DOHH2 (cell line): ENCODE measurements around the gene DEFB124.

Experiments
- H3F3A ChIP-seq: fragments of 200-600 bp; sonication (generic), shearing (Covaris generic); 2 replicates; pipeline ENCODE4 v1.6.0; 2016; ENCODE audit warnings: antibody characterized with exemption, mild to moderate bottlenecking; ENCODE audit not compliant: control insufficient read depth, insufficient read depth
- H3K27ac ChIP-seq: fragments of 200-600 bp; sonication (generic); 2 replicates; pipeline ENCODE4 v1.5.1; 2014; ENCODE audit warnings: low read depth, mild to moderate bottlenecking, low read length, moderate library complexity
- H3K27me3 ChIP-seq: fragments of 200-600 bp; sonication (generic); 2 replicates; pipeline ENCODE4 v1.6.1; 2014; ENCODE audit warnings: mild to moderate bottlenecking, low read length, mixed read lengths; ENCODE audit not compliant: control insufficient read depth
- H3K36me3 ChIP-seq: fragments of 200-600 bp; sonication (generic); 2 replicates; pipeline ENCODE4 v1.6.1; 2014; ENCODE audit warnings: mild to moderate bottlenecking, low read length, moderate library complexity, mixed read lengths; ENCODE audit not compliant: control insufficient read depth
- H3K4me1 ChIP-seq: fragments of 200-600 bp; sonication (generic); 2 replicates; pipeline ENCODE4 v1.6.1; 2014; ENCODE audit warnings: mild to moderate bottlenecking, low read length, mixed read lengths; ENCODE audit not compliant: control insufficient read depth
- H3K4me2 ChIP-seq: fragments of 200-600 bp; sonication (generic); 2 replicates; pipeline ENCODE4 v1.6.0; 2014; ENCODE audit warnings: mild to moderate bottlenecking, low read length, moderate library complexity
- H3K4me3 ChIP-seq: fragments of 200-600 bp; sonication (generic); 2 replicates; pipeline ENCODE4 v1.5.1; 2014; ENCODE audit warnings: mild to moderate bottlenecking, low read length, mixed read lengths
- H3K79me2 ChIP-seq: fragments of 200-600 bp; sonication (generic); 2 replicates; pipeline ENCODE4 v1.6.1; 2014; ENCODE audit warnings: mild to moderate bottlenecking, low read length, mixed read lengths; ENCODE audit not compliant: control insufficient read depth
- H3K9me2 ChIP-seq: fragments of 200-600 bp; sonication (generic); replicated peaks from 2 replicates; pipeline ENCODE4 v1.6.1; 2014; ENCODE audit warnings: mild to moderate bottlenecking, low read length, mixed read lengths; ENCODE audit not compliant: control insufficient read depth
- H3K9me3 ChIP-seq: fragments of 200-600 bp; sonication (generic); 2 replicates; pipeline ENCODE4 v1.6.1; 2014; ENCODE audit warnings: antibody characterized with exemption, low read length, mixed read lengths; ENCODE audit not compliant: control insufficient read depth, insufficient read depth
- H4K20me1 ChIP-seq: fragments of 200-600 bp; sonication (generic); 2 replicates; pipeline ENCODE4 v1.6.0; 2014; ENCODE audit warnings: low read depth, mild to moderate bottlenecking, antibody characterized with exemption, low read length, moderate library complexity; ENCODE audit not compliant: control insufficient read depth, insufficient read depth
- EZH2phosphoT487 ChIP-seq: fragments of 200-600 bp; sonication (generic); IDR thresholded peaks from 2 replicates; pipeline ENCODE4 v1.6.1; 2017; ENCODE audit warnings: borderline replicate concordance, mild to moderate bottlenecking, antibody characterized with exemption, low read length, moderate library complexity, mixed read lengths
- TF ChIP-seq, protein P1 (sequence below): fragments of 200-600 bp; sonication (generic); IDR thresholded peaks from one replicate; pipeline ENCODE4 v1.5.1; 2014; ENCODE audit warnings: antibody characterized with exemption, mild to moderate bottlenecking, low read depth, low read length; ENCODE audit not compliant: poor library complexity, severe bottlenecking

DEFB124 gene

DNA sequence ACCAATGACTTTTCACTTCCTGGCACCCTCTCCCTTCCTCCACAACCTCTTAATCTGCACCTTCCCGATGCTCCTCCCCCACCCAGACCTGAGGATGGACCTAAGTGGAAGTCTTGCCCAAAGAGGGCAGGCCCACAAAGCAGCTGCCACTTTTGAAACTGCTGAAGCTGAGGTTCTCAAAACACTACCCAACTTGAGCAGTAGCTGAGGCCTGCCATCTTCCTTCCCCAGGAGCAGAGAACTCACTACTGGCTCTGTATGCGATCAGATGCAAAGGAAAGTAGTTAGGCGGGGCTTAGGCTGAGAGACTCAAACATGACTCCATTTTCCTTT lies 40.8 kb upstream of the DEFB124 start:
- Histone ChIP-seq H3K27ac (no peak overlapping the region), H3K4me3 (peak overlapping the region; percentile 96), H3K36me3 (peaks cover 47% of the 10 kb centered on the region), H3K9me3 (no peaks in the 10 kb centered on the region), H3K4me1 (peaks cover 26% of the 10 kb centered on the region), H3K4me2 (peak overlapping the region; percentile 85), H3K27me3 (no peaks in the 10 kb centered on the region), H3K9me2 (no peaks in the 10 kb centered on the region), H3F3A (no peaks in the 10 kb centered on the region), H4K20me1 (0 out of 2 replicates have a peak, but pooled peaks cover 3% of the 10 kb centered on the region), H3K79me2 (peaks cover 64% of the 10 kb centered on the region)
- no peak for TF ChIP-seq EZH2phosphoT487
- TF ChIP-seq, protein P1, sequence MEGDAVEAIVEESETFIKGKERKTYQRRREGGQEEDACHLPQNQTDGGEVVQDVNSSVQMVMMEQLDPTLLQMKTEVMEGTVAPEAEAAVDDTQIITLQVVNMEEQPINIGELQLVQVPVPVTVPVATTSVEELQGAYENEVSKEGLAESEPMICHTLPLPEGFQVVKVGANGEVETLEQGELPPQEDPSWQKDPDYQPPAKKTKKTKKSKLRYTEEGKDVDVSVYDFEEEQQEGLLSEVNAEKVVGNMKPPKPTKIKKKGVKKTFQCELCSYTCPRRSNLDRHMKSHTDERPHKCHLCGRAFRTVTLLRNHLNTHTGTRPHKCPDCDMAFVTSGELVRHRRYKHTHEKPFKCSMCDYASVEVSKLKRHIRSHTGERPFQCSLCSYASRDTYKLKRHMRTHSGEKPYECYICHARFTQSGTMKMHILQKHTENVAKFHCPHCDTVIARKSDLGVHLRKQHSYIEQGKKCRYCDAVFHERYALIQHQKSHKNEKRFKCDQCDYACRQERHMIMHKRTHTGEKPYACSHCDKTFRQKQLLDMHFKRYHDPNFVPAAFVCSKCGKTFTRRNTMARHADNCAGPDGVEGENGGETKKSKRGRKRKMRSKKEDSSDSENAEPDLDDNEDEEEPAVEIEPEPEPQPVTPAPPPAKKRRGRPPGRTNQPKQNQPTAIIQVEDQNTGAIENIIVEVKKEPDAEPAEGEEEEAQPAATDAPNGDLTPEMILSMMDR, result no peak

GRCh38 chr20:31515072-31515774 lies 40.3 kb upstream of the DEFB124 start:
- Histone ChIP-seq H3K9me3 (no peaks in the 10 kb centered on the region), H3K27me3 (no peaks in the 10 kb centered on the region), H3K4me1 (peaks cover 26% of the 10 kb centered on the region), H3K79me2 (peaks cover 58% of the 10 kb centered on the region), H3K36me3 (peaks cover 43% of the 10 kb centered on the region), H3K27ac (no peak overlapping the region), H3K9me2 (no peaks in the 10 kb centered on the region), H4K20me1 (0 out of 2 replicates have a peak, but pooled peaks cover 3% of the 10 kb centered on the region), H3K4me3 (peak overlapping the region; percentile 96), H3F3A (no peaks in the 10 kb centered on the region), H3K4me2 (peak overlapping the region; percentile 85)
- TF ChIP-seq EZH2phosphoT487, result no peak
- TF ChIP-seq, protein P1, result no peak

DNA sequence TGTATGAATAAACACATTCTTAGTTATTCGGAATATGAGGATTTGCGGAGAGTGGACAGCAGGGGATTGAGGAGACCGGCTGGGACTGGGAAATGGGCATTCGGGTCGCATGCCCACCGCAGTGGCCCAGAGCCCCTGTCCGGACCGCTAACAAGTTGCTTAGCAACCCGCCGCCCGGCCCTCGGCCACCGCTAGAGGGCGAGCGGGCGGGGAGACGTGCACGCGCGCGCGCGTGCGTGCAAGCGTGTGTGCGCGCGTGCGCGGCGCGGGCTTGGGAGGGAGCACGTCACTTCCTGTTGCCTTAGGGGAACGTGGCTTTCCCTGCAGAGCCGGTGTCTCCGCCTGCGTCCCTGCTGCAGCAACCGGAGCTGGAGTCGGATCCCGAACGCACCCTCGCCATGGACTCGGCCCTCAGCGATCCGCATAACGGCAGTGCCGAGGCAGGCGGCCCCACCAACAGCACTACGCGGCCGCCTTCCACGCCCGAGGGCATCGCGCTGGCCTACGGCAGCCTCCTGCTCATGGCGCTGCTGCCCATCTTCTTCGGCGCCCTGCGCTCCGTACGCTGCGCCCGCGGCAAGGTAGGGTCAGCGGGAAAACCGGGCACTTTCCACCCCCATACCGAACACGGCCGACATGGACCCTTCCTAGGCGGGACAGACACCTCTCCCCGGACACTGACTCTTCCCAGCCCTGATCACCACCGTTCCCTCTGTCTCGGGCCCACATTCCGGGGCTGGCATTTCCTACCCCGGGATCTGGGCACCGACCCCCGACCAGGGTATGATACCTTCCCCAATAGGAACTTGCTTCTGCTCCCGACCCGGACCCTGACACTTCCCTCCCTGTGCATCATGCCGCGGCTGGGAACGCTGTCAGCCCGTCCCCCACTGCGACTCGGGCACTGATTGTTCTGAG lies 39.5 kb upstream of the DEFB124 start, which contains the start of gene HM13:
HM13 (plus strand) TSS at position 289 of the 918 bp plus-strand sequence; CDS start at position 399, 110 bp downstream.
- Histone ChIP-seq H3K4me3 (peak within 1 kb of the TSS; percentile 96), H4K20me1 (0 out of 2 replicates have a peak, but pooled peaks cover 3% of the 10 kb centered on the region), H3F3A (no peaks in the 10 kb centered on the region), H3K9me2 (no peaks in the 10 kb centered on the region), H3K27me3 (no peaks in the 10 kb centered on the region), H3K4me2 (peak within 1 kb of the TSS; percentile 85), H3K9me3 (no peaks in the 10 kb centered on the region), H3K36me3 (peaks cover 37% of the 10 kb centered on the region), H3K27ac (no peak within 1 kb of the TSS), H3K4me1 (peaks cover 26% of the 10 kb centered on the region), H3K79me2 (peaks cover 50% of the 10 kb centered on the region)
- TF ChIP-seq, protein P1, result peak; percentile 88
- TF ChIP-seq EZH2phosphoT487, result no peak
